HUDEP-2 (cell line): ENCODE data around the gene ARL10.

Experiments used
- DNase-seq, 76 experiments: peaks; one replicate each; lab custom pipeline; 2025; ENCODE audit not compliant: unreplicated experiment in 76 of 76; lab: John Stamatoyannopoulos, UW

ARL10 gene

GRCh38 chr5:176408590-176408989 is 43.3 kb downstream of the ARL10 start:
- DNase-seq, result no peak

DNA sequence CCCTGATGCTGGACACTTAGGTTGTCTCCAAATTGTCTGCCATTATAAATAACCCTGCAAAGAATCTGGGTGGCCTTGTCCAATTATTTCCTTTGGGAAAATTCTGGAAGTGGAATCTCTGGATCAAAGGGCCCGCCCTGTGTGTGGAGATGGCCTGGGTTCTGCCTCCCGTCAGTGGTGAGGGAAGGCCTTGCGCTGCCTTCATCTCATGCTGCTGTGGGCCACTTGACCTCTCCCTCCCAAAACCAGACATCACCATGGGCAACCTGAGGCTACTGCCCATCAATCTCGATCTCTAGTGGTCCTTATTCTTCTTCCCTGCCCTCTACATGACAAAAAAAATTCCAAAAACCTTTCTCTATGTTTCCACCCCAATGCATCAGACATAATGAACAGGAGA is 44.5 kb downstream of the ARL10 start:
- DNase-seq, result no peak

DNA sequence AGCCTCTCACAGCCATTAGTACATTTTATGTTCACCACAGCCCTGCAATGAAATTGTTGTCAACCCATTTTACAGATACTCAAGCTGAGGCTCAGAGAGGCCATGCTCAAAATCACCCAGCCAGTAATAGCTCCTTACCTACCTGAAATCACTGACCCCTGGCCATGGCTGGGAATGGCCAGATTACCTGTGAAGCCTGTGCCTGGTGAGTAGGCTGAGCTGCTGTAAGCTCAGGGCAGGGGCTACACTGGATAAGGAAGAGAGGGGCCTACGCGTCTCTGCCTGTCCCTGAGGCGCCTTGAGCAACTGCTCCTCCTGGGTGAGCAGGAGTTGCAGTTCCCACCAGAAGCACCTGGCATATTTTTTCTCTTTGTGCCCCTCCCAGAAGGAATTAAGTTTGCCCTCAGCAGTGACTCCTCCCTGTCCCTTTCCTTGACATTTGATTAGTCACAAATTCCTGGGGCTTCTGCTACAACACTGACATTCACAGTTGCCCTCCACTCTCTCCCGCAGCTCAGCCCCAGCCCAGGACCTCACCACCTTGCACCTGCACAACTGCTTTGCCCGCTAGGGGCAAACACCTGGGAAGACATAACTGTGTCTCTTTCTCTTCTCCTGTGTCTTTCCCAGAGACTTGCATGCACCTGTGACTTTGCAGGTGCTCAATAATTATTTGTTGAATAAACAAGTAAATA is 45.3 kb downstream of the ARL10 start:
- DNase-seq, result no peak

GRCh38 chr5:176412517-176413254 is 47.4 kb downstream of the ARL10 start:
- DNase-seq, result no peak

DNA sequence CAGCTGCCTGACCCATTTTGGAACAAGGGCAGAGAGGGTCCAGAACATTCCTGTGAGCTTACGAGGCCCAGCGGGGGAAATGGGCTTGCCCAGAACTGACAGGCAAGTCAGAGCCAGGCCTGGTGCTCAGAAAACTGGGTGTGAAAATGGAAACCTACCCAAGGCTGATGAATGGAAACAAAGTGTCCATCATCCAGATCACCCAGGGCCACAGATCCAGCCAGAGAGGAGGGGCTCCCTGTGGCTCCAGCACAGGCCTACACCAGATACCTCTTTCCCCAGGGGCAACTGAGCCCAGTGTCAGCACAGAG is 47.9 kb downstream of the ARL10 start:
- DNase-seq, result no peak

DNA sequence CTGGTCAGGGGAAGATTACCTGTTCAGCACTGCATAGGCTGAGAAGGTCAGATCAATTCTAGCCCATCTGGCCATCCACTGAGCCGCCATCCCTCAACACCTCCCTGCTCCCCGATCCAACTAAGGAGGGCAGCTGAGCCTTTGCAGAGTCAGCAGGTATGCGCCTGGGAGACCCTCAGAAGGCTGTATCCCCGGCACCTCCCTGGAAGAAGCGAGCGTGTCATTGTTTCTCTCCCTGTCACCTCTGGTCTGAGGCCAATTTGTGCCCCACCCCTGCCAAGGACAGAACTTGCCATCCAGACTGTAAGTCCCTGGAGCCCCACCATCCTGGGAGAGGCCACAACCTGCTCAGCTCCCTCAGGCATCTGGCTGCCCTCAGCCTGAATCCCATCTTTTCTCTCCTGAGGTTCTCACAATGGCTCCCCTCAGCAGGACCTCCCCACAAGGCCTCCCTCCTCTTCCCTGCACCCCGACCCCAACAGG is 48.5 kb downstream of the ARL10 start:
- DNase-seq, result no peak

DNA sequence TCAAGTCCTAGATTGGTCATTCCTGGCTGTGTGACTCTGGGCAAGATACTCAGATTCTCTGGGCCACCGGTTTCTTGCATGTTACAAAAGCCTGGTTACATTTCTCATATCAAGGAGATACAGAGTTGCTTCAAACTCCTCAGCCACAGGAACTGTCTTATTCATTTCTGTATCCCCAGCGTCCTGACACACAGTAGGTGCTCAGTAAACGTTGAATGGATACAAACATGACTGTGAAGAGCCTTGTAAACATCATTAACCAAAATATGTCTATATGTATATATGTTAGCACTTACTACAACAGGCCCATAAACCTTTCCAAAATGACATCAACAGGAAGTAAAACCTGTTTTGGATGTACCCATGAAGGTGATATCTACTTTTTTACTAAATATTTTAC is 49.4 kb downstream of the ARL10 start:
- no peak for DNase-seq

DNA sequence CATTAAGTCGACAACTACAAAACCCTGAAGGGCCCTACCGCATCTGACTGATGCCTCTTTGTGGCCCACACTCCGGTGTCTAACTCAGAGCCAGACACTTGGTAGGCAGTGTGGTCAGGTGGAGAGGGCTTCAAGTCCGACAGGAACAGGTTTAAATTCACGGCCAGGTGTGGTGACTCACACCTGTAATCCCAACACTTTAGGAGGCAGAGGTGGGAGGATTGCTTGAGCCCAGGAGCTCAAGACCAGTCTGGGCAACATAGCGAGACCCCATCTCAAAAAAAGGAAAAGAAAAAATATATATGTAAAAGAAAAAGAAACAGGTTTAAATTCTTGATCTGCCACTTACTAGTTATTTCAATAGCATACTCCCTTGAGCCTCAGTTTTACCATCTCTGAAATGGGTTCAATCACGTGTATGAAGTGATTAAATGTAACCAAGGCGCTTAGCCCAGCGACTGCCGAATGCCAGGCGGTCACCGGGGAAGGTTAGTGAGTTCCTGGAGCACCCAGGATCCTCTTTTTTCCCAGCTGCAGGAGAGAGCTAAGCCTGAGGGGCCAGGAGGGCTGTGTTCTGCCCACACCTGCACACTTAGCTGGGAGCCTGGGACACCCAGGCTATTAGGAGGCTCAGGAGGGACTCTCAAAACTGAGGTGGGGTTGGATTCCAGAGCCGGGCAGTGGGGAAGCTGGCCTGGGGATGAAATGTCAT is 50.1 kb downstream of the ARL10 start:
- no peak for DNase-seq

GRCh38 chr5:176415952-176416924 is 51.0 kb downstream of the ARL10 start, which contains the start of gene CLTB:
Gene CLTB (minus strand): TSS chr5:176416539. CDS start chr5:176416363, 176 bp downstream.
- peak in 71 of 76 experiments; percentile 23 to 89 (median 74) for DNase-seq

GRCh38 chr5:176416965-176417364 is 51.7 kb downstream of the ARL10 start:
- no peak for DNase-seq

GRCh38 chr5:176418251-176418650 is 53.0 kb downstream of the ARL10 start:
- DNase-seq, result no peak

DNA sequence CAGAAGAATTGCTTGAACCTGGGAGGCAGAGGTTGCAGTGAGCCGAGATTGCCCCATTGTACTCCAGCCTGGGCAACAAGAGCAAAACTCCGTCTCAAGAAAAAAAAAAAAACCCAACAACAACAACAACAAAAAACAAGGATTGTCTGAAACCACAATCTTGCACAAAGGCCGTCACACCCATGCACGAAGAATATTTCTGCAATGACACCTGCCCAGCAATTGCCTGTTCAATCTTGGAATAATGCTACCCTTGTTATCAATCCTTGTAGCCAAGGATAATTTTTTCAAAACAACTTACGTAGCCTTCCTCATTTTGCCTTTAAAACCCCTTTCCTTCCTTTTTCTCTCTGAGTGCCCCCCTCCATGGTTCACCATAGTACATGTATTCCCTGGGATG is 54.8 kb downstream of the ARL10 start:
- DNase-seq, result no peak

DNA sequence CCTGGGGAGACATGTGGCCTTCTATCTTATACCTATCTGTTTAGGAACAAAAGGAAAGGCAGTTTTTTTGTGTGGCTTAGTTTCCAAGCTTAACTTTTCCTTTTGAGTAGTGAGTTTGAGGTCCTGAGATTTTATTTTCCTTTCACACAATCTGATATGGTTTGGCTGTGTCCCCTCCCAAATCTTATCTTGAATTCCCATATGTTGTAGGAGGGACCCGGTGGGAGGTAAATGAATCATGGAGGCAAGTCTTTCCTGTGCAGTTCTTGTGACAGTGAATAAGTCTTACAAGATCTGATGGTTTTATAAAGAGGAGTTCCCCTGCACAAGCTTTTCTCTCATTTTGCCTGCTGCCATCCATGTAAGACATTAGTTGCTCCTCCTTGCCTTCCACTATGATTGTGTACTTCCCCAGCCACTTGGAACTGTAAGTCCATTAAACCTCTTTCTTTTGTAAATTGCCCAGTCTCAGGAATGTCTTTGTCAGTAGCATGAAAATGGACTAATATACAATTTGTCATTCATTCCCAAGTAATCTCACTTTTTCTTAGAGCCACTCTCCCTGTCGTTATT is 55.8 kb downstream of the ARL10 start:
- peak in 8 of 76 experiments; percentile 11 to 38 (median 28) for DNase-seq

DNA sequence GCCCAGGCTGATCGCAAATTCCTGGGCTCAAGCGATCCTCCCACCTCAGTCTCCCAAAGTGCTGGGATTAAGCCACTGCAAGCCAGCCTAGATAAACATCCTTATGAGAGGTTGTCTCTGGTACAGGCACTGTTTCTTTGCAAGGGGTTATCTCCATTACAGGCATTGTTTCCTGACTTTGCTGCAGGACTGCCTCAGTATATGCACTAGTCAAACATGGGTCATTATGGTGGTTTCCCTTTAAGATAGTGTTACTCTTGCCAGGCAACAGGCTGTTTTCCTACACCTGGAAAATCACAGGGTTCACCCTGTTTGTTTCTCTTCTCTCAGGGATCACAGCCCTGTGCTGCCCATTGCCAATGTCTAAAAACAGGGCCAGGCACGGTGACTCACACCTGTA is 58.9 kb downstream of the ARL10 start:
- DNase-seq, result no peak

- no peak for DNase-seq
Observed at GRCh38 chr5:176425138-176425537, 59.9 kb downstream of the ARL10 start.

DNA sequence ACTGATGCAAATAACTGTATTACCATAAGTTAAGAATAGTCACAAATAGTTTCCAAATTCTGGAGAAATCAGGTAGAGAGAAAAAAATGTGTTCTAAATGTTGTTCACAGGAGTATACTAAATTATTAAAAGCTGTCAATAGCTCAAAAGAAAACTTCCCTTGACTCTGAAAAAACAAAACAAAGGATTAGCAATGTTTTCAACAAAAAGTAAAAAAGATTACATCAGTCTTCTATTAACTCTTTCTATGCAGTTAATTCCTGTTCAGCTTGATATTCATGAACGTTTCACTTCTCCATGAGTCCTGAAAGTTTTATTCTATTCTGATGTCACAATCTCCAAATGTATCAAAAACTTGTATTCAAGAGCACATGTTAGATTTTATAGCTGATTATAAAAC is 60.5 kb downstream of the ARL10 start:
- no peak for DNase-seq

GRCh38 chr5:176426876-176427275 is 61.6 kb downstream of the ARL10 start:
- DNase-seq, result no peak

GRCh38 chr5:176427971-176428370 is 62.7 kb downstream of the ARL10 start:
- no peak for DNase-seq

DNA sequence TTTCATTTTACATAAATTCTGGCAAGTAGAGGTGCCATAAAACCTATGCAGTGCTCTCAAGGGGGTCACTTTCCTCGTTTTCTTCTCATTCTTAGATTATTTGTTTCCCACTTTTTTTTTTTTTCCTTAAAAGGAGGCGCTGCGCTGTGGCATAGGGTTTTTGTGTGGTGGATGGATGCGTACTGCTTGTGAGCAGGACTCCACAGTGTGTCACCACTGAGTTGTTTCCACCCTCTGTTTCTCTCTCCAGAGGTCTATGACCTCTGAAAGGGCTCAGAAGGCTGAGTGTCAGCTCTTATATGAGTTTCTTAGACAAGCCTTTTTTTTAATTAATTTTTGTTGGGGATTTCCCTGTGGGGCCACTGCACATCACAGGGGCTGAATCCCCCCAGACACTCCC is 64.7 kb downstream of the ARL10 start:
- peak in 3 of 76 experiments; percentile 12 to 32 (median 17) for DNase-seq
